ENCODE data around the gene ITGB1BP2. TPM values are rescaled to one million over a fixed set of nuclear protein-coding genes. Genes with fewer than 3 reads are reported as not detected.
A peak's percentile ranks its signal among the peaks of the same experiment; 100 is the strongest.
"Not testable (repeated sequence)": the region's sequence is repeated elsewhere in the genome, so short reads cannot be mapped to it uniquely, and the experiment has no call there.

ITGB1BP2 gene
- total RNA-seq, 8 experiments from 2014 or later, result 0.56 to 2.7 (median 1.2) TPM

GRCh38 chrX:71320126-71320525 lies 18.6 kb downstream of the ITGB1BP2 start:
- in situ Hi-C loops (cut with MboI; ENCODE audit: low pct_unique_long_range_greater_than_20kb in 2 of 9, low sequenced_read_pairs in 9 of 9, unreplicated experiment in 9 of 9), result no loop called here
- Histone ChIP-seq H3K4me3 (no peak overlapping the region), H3K4me1 (replicated peaks in 1 of 2) (no peaks in the 10 kb centered on the region), H3K27ac (no peak overlapping the region)
- no peak for ATAC-seq (replicated peaks in 6 of 8)
- WGBS, 10 experiments, result 0 to 100% (median 70%) methylated on average over 1 of the region's 1 CpG; no CpG with 5 or more reads in 6 of the 10 experiments

- WGBS, 10 experiments, result 22 to 80% (median 67%) methylated on average over 1 of the region's 1 CpG; no CpG with 5 or more reads in 7 of the 10 experiments
- Histone ChIP-seq H3K4me1 (replicated peaks in 1 of 2) (no peaks in the 10 kb centered on the region), H3K27ac (no peak overlapping the region), H3K4me3 (no peak overlapping the region)
- in situ Hi-C loops (cut with MboI; ENCODE audit: low pct_unique_long_range_greater_than_20kb in 2 of 9, low sequenced_read_pairs in 9 of 9, unreplicated experiment in 9 of 9), result no loop called here
- ATAC-seq (replicated peaks in 6 of 8), result peak in 1 of 8 experiments; percentile 33
Measured at GRCh38 chrX:71321731-71322130, 20.2 kb downstream of the ITGB1BP2 start.

GRCh38 chrX:71324452-71324851 lies 22.9 kb downstream of the ITGB1BP2 start:
- ATAC-seq (replicated peaks in 6 of 8); H3K27ac ChIP-seq; H3K4me3 ChIP-seq; in situ Hi-C loops (cut with MboI; ENCODE audit: low pct_unique_long_range_greater_than_20kb in 2 of 9, low sequenced_read_pairs in 9 of 9, unreplicated experiment in 9 of 9); H3K4me1 ChIP-seq (replicated peaks in 1 of 2): not testable (repeated sequence)
- 65 to 100% (median 100%) methylated on average over 1 to 8 of the region's 11 CpGs; no CpG with 5 or more reads in 5 of the 10 experiments for WGBS, 10 experiments

- ATAC-seq (replicated peaks in 6 of 8), result no peak
- in situ Hi-C loops (cut with MboI; ENCODE audit: low pct_unique_long_range_greater_than_20kb in 2 of 9, low sequenced_read_pairs in 9 of 9, unreplicated experiment in 9 of 9), result no loop called here
- 51 to 100% (median 80%) methylated on average over 1 to 3 of the region's 3 CpGs; no CpG with 5 or more reads in 5 of the 10 experiments for WGBS, 10 experiments
- H3K4me3 ChIP-seq, result no peak overlapping the region
- no peaks in the 10 kb centered on the region for H3K4me1 ChIP-seq (replicated peaks in 1 of 2)
- no peak overlapping the region for H3K27ac ChIP-seq
Measured at GRCh38 chrX:71326394-71326793, 24.8 kb downstream of the ITGB1BP2 start.

GRCh38 chrX:71349151-71349665 lies 47.7 kb downstream of the ITGB1BP2 start:
- 27 to 90% (median 49%) methylated on average over 1 to 2 of the region's 5 CpGs; no CpG with 5 or more reads in 6 of the 10 experiments for WGBS, 10 experiments
- in situ Hi-C loops (cut with MboI; ENCODE audit: low pct_unique_long_range_greater_than_20kb in 2 of 9, low sequenced_read_pairs in 9 of 9, unreplicated experiment in 9 of 9); ATAC-seq (replicated peaks in 6 of 8): not testable (repeated sequence)

GRCh38 chrX:71349867-71350266 lies 48.3 kb downstream of the ITGB1BP2 start:
- WGBS, 10 experiments, result no CpG with 5 or more reads among the region's 6 CpGs
- peak in 1 of 8 experiments; percentile 40 for ATAC-seq (replicated peaks in 6 of 8)
- H3K4me1 ChIP-seq (replicated peaks in 1 of 2); in situ Hi-C loops (cut with MboI; ENCODE audit: low pct_unique_long_range_greater_than_20kb in 2 of 9, low sequenced_read_pairs in 9 of 9, unreplicated experiment in 9 of 9); H3K4me3 ChIP-seq; H3K27ac ChIP-seq: not testable (repeated sequence)

More at GRCh38 chrX:71349151-71349665, 47.7 kb downstream of the ITGB1BP2 start:
- H3K4me1 ChIP-seq (replicated peaks in 1 of 2); H3K27ac ChIP-seq; H3K4me3 ChIP-seq: not testable (repeated sequence)

- 40% methylated on average over 1 of the region's 5 CpGs; no CpG with 5 or more reads in 9 of the 10 experiments for WGBS, 10 experiments
- H3K4me3 ChIP-seq; H3K4me1 ChIP-seq (replicated peaks in 1 of 2); H3K27ac ChIP-seq; in situ Hi-C loops (cut with MboI; ENCODE audit: low pct_unique_long_range_greater_than_20kb in 2 of 9, low sequenced_read_pairs in 9 of 9, unreplicated experiment in 9 of 9); ATAC-seq (replicated peaks in 6 of 8): not testable (repeated sequence)
Measured at GRCh38 chrX:71352439-71352838, 50.9 kb downstream of the ITGB1BP2 start.

Other genes with a start within 250 kb of the ITGB1BP2 start
- gene SNX12, start 233.4 kb upstream of the ITGB1BP2 start, total RNA-seq, result 10 to 100 TPM; 35.8 to 75.0 (median 45.6) TPM
- gene FOXO4, start 205.9 kb upstream of the ITGB1BP2 start, total RNA-seq, result 10 to 100 TPM in 1 of 8 experiments, 1 to 10 TPM in 7; 2.8 to 11.9 (median 5.1) TPM
- not detected for gene CXorf65, start 195.0 kb upstream of the ITGB1BP2 start, total RNA-seq
- gene IL2RG, start 190.2 kb upstream of the ITGB1BP2 start, total RNA-seq, result under 1 TPM in 6 of 8 experiments, not detected in 2; 0.11 to 0.77 (median 0.22) TPM
- gene MED12, start 183.2 kb upstream of the ITGB1BP2 start, total RNA-seq, result 10 to 100 TPM; 14.5 to 40.8 (median 19.7) TPM
- 10 to 100 TPM in 5 of 8 experiments, under 1 TPM in 3; 0.20 to 16.0 (median 10.8) TPM for gene NLGN3, start 156.9 kb upstream of the ITGB1BP2 start, total RNA-seq
- gene GJB1, start 78.5 kb upstream of the ITGB1BP2 start, total RNA-seq, result under 1 TPM in 3 of 8 experiments, not detected in 5; 0.14 to 0.52 (median 0.33) TPM
- 10 to 100 TPM in 7 of 8 experiments, 1 to 10 TPM in 1; 9.5 to 33.9 (median 26.1) TPM for gene ZMYM3, start 47.6 kb upstream of the ITGB1BP2 start, total RNA-seq
- 100 to 1,000 TPM; 276 to 526 (median 303) TPM for gene NONO, start 18.1 kb upstream of the ITGB1BP2 start, total RNA-seq
- gene TAF1, start 64.6 kb downstream of the ITGB1BP2 start, total RNA-seq, result 10 to 100 TPM; 20.7 to 60.0 (median 35.1) TPM
- gene OGT, start 231.4 kb downstream of the ITGB1BP2 start, total RNA-seq, result 100 to 1,000 TPM in 4 of 8 experiments, 10 to 100 TPM in 4; 52.6 to 285 (median 97.7) TPM

All from motor neuron (in vitro differentiated cells).